Keratinocyte (primary cell): ENCODE data around the gene CLCN4.

ENCODE experiments used
- CTCF ChIP-seq, 3 experiments: IDR thresholded peaks in 1 of 3; conservative IDR thresholded peaks in 1 of 3; optimal IDR thresholded peaks in 1 of 3; 2 replicates in 2 of 3; 3 replicates in 1 of 3; pipeline versions ENCODE3 to v1.5.1; 2011; ENCODE audit warnings: low read length in 3 of 3, mild to moderate bottlenecking in 3 of 3, moderate library complexity in 2 of 3, control low read depth in 1 of 3, inconsistent platforms in 1 of 3; ENCODE audit not compliant: insufficient read depth in 2 of 3; ENCODE audit errors: extremely low read depth in 1 of 3
- EZH2 ChIP-seq: IDR thresholded peaks from one replicate; pipeline ENCODE4 v1.6.1; 2012; ENCODE audit warnings: inconsistent platforms, mild to moderate bottlenecking, low read length, moderate library complexity

DNA sequence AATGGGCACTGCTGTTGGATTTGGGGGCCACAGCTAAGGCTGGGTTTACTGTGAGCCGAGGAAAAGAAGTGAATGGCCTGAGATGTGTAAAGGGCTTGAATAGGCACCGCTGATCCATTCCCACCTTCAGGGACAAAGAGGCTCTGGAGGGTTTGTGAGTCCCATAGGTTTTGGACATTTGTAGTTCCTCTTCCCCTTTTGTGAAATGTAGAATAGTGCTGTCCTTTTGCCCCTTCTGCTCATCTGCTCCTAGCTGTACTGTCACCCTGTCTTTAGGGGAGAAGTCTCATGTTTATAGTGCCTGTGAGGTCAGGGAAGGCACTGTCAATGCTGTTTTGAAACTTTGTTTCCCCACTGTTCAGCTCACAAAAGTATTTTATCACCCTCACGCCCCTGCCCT lies 26.4 kb upstream of the CLCN4 start:
- TF ChIP-seq CTCF (optimal IDR thresholded peaks at IDR 0.05 in 1 of 3, IDR thresholded peaks at IDR 0.05 in 1 of 3, conservative IDR thresholded peaks at IDR 0.05 in 1 of 3; ENCODE audit: extremely low read depth in 1 of 3, insufficient read depth in 2 of 3, low read length in 3 of 3) (no peak), EZH2 (no peak)
